Dedifferentiated amniotic fluid mesenchymal stem cell (primary cell): ENCODE data around the gene CDH13.
A peak's percentile ranks its signal among the peaks of the same experiment; 100 is the strongest.

ENCODE experiments used
- DNase-seq: peaks from one replicate; pipeline ENCODE4 v3.0.0-alpha.2; 2016; ENCODE audit errors: extremely low spot score

Gene CDH13

DNA sequence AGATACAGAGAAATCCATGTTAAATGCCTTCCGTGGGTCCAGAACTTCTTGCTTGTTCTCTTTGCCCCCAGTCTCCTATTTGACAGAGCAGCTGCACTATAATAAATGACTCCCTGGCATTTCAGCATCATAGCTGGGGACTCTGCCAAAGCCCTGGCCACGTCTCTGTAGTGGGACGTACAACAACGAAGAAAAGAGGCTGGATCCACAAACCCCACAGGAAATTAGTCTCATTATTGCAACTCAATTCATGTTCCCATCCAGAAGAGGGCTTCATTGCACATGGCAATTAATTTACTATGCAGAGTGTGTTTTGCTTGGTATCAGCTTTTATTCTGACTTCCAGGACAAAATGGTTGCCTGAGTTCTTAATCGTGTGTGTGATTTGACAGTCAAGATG lies 121.3 kb downstream of the CDH13 start:
- DNase-seq, result no peak

DNA sequence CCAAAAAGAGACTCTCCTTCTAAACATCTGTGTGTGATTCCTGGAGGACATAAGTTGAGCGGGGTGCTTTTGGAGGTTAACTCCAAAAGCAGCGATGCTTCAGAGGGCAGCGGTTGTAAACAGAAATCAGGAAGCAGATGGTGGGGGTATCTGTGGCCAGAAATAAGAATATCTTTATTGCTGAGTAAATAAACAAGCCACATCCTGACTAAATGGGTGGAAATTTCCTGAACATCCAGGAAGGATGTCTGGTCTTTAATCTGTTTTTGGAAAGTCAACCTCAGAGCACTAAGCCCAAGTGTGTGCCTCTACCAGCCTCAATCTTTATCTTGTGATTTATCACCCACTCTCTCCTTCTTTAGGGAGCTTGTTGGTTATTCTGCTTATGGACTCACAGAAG lies 123.3 kb downstream of the CDH13 start:
- no peak for DNase-seq

DNA sequence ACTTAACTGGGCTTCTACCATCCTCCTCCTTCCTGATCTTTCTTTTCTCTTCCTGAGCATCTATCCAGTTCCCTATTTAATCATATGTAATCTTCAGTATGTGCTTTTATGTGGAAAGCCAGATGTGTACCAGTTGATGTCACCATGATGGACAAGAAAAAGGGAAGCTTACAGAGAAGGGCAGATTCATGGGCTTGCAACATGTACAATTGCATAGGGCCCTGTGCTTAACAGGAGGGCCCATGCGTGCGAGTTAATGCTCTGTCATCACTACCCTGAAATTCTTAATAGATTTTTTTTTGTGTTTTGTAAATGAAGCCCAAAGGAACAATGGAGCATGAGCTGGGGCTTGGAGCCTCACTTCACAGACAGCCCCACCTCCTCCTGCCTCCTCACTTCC lies 124.3 kb downstream of the CDH13 start:
- DNase-seq, result no peak

- no peak for DNase-seq
These were observed 125.4 kb downstream of the CDH13 start for GRCh38 chr16:82752172-82752571.

- no peak for DNase-seq
These were observed 127.1 kb downstream of the CDH13 start for GRCh38 chr16:82753821-82754220.

DNA sequence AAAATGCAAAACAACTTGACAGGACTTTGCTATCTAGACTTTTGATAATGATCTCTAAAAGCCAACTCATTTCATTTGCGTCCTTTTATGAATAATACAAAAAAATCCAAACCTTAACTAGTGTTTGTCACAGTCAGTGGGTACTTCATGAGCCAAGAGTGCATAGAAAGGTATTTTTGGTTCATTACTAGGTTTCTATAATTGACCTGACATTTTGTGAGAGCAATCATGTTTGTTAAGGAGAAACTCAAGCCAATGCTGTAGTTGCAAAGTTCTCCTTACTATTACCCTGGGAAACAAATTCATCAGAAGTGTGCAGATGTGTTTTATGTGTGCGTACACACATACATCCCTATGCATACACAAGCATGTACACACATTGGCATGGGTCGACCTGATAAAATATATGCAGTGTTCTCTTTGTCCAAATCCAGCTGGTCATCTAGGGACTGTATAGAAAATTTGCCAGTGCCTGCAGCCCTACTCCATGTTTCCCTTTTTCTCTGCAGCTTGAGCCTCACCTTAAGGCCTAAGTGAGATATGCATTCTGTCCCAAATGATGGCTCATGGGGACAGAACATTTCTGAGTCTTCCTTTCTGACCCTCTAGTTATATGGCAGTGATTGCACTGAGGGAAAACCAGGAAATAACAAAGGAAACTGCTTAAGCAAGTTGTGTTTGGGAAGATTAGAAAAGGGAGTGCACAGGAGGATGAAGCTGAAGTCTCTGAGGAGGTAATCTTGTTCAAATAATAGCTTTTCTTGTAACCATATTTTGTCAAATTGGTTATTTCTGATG lies 128.1 kb downstream of the CDH13 start:
- DNase-seq, result no peak

- no peak for DNase-seq
These were observed 129.0 kb downstream of the CDH13 start for GRCh38 chr16:82755570-82756282.

GRCh38 chr16:82756283-82756599 lies 129.5 kb downstream of the CDH13 start:
- no peak for DNase-seq

DNA sequence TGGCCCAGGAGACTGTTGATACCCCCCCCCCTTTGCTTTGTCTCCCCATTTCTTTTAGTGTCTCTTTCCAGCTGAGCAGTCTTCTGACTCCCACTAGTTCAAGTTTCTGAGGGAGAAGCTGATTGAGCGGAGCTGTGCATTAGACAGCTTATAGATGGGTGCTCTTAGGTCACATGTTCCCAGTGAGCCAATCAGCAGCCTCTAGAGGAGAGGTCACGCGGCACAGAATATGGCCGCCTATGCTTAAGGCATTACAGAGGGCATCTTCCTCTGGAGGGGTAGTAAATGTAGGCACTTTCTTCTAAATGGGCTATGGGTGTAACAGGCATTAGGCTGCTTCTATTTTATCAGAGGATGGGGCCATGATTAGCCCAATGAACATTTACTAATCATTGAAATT lies 131.6 kb downstream of the CDH13 start:
- DNase-seq, result no peak

DNA sequence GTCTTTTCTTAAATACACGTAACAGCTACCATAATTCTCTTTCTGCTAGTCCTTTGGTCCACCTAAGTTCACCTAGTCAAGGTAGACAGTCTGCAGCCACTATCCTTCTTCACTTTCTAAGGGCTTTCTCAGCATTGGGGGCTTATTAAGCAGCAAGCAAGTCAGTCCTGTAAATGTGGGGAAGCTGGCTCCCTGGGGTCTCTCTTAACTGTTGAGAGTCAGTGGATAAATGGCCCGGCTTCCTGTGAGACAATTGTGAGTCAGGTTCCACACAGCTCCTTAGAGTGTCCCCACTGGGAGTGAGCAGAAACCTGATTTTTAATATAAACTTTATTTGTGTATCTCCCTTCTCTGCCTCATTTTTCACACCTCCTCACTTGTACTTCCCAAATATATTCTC lies 132.1 kb downstream of the CDH13 start:
- DNase-seq, result no peak

GRCh38 chr16:82761236-82761635 lies 134.5 kb downstream of the CDH13 start:
- peak; percentile 39 for DNase-seq

GRCh38 chr16:82761858-82762257 lies 135.1 kb downstream of the CDH13 start:
- DNase-seq, result peak; percentile 22

DNA sequence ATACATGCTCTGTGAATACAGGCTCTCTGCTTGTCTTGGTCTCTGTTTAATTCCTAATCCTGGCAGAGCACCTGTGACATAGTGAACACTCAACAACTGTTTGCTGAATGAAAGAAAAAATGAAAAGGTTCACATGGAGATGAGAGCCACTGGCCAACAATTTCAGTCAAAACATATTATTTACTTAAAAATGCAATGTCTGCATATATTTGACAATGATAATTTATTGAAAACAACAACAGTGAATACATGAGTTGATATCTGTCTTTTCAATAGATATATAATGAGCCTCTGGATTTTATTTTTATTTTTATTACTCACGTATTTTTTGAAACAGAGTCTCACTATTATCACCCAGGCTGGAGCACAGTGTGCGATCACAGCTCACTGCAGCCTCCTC lies 136.6 kb downstream of the CDH13 start:
- DNase-seq, result no peak

GRCh38 chr16:82767198-82767597 lies 140.4 kb downstream of the CDH13 start:
- DNase-seq, result no peak

DNA sequence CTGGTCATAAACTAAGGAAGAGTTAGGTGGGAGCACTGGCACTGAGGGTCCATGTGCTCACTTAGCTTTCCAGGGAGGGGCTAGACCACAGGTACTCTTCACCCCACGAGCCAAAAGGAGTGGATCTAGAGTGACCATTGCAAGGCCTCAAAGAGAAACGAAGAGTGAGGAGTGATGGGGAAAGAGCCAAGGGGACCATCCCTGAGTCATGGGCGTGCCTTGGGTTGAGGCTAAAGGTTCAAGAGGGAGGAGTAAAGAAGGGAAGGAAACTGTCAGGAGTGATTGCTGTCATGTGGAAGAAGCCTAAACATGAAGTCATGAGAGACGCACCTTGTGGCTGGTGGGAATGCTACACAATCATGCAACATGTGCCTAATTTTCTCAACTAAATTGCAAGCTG lies 141.0 kb downstream of the CDH13 start:
- DNase-seq, result no peak

DNA sequence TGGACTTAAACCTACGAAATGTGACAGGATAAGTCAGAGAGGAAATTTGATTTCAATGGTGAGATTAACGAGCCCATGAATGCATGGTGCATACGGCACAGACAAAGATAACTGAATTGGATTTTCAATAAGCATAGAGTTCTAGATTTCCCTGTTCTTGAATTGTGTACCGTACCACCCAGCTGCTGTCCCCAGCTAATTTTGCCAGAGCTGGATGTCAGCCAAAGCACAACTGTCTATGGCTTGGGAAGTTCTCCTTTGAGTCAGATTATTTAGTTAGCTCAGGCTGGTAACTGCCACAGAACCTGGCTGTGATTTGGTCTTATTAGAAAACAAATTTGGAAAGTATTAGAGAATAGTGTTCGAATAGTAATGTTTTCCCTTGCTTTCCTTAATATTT lies 143.1 kb downstream of the CDH13 start:
- no peak for DNase-seq

DNA sequence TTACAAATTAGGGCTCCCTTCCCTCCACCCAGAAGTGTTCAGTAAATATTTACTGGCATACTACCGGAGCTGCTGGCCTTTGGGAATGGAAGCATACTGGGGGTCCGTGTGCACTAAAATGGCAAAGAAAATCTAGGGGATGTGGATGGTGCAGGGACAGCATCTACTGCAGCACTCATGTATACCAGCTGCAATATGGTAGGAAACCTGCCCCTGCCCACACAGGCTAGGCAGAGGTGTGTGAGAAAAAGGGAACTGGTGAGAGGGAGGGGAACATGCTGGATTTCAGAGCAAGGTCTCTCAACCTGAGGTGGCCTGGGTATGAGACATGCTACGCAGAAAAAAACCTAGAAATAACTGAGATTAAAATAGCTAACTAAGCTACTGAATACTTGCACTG lies 145.4 kb downstream of the CDH13 start:
- no peak for DNase-seq

DNA sequence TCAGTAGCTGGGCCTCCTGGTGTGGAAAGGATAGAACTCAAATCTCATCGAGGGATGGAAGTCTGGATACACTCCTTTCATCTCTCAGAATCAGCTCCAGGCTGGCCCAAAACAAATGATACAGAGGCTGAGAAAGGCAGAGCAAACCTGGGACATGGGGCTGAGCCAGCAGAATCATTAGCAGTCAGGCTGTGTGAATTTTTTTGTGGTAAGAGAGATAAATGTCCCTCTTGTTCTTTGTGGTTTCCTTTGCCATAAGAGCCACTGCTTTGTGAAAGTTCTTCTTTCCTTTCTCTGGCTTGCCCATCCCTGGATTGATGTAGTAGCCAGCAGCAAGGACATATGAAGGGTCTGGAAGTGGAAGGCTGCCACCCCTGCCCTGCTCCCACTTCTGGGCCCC lies 146.2 kb downstream of the CDH13 start:
- no peak for DNase-seq

DNA sequence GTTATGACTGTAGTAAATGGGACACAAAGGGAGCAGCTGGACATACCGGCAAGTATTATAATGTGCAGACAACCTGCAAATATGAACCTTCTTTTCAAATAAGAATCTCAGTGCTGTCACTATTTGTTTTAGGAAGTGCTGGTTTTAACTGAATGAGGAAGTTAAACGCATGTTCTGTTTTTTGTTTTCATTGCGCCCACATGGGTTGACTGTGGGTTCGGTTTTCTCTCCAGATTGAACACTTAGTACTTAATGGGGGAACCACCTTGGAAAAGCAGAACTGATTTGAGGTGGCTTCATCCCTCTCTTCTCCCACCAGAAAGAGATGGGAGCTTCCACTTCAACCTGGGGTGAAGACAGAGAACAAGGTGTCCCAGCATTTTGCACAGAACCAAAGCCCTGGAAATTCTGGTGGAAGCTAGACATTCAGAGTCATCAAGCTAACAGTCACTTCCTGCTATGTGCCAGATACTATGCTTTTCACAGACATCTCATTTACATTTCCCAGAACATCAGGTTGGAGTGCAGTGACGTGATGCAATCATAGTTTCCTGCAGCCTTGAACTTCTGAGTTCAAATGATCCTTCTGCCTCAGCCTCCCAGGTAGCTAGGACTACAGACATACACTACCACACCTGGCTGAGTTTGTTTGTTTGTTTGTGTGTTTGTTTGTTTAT lies 149.8 kb downstream of the CDH13 start:
- no peak for DNase-seq

DNA sequence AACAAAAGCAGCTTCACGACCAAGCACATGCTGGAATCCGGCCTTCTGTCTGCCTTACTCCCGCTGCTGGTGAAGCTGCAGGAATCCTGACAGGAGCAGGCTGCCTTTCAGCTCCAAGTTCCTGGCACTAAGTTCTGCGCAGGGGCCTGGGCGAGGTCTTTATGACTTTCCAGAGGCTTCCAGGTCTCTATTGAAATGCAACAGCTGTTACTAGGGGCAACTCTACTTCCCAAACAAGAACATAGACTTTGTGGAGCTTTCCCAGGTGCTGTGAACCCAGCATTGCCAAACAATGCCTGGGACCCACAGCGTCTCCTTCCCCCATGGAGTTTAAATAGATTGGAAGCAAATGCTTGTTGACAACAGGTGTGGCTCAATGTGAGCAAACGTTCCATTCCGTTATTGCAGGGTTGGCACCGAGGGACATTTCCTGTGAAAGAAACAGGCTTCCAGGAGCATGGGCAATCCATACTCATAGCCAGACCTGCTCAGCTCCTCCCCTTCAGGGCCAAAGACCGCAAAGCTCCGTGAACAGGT lies 156.0 kb downstream of the CDH13 start:
- DNase-seq, result no peak

DNA sequence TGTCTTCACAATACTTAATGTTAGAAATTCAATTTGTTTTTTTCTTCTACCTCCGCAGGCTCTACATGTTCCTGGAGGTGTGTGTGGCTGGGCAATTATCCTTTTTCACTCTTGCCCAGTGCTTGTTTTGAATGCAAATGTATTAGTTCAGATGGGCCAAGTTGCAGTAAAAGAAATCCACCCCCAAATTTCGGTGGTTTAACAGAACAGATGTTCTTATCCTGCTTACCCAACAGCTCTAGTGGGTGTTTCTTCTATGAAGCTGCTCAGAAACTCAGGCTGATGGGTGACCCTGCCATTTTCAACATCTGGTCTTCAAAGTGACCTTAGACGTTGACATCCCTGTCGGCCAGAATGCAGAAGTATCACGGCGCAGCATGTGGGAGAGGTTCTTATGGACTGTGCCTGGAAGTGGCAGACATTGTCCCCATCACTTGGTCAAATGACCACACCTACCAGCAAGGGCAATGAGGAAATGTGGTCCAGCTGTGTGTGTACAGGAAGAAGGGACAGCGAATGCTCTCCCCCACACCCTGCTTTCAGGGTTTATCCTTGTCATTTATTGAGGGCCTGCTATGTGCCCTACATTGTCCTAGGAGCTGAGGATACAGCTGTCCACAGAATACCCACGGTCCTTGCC lies 157.3 kb downstream of the CDH13 start:
- no peak for DNase-seq

DNA sequence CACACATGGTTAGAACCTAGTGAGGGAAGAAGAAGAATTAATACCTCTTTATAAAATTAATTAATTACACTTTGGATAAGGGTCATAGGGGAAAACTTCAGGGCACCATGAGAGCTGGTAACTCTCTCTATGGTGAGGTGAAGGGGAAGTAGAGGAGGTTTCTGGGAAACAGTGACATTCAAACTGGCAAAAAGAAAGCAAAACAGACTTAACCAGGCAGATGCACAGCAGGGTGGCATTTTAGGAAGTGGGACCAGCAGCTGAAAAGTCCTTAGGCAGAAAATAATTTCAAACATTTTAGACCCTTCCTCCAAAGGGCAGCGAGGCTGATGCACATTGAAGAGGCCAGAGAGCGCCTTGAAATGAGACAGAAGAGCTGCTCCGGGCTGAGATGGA lies 157.8 kb downstream of the CDH13 start:
- DNase-seq, result no peak
